GM19238 (cell line): ENCODE measurements around the gene CBFA2T3.
"Not testable (repeated sequence)": the region's sequence is repeated elsewhere in the genome, so short reads cannot be mapped to it uniquely, and the experiment has no call there.

ENCODE experiments used
- DNase-seq: peaks from one replicate; pipeline ENCODE4 v3.0.0; 2011; ENCODE audit warnings: low spot score; ENCODE audit not compliant: insufficient read length

Gene CBFA2T3

DNA sequence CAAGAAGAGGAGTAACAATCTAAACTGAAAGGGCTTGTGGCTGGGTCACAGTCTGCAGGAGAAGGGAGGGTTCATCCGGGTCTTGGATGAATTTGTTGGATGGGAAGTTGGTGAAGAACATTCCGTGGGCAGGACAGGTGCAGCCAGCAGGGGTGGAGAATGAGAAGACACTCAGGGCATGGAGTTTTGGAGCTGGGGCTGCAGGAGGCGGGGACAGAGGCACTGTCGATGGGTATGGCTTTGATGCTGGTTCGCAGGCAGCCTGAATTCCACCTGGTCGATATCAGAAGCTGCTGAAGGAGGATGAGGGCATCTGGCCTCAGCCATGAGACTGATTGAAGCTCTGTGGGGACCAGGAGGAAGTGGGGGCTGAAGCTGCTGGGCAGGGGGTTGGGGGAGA, 36.1 kb upstream of the CBFA2T3 start:
- no peak for DNase-seq

DNA sequence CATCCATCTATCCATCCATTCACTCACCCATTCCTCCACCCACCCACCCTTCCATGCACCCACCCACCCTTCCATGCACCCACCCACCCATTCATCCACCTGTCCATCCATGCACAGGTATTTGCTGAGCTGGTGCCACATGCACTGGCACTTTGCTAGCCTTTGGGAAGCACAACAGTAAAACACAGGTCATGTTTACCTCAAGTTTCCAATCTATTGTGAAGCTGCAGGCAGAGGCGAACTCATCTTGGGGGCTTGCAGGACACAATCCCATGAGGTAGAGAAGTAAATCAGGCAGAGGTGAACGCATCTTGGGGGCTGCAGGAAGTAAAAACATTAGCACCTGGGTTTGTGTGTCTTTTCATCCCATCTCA, 35.6 kb upstream of the CBFA2T3 start:
- no peak for DNase-seq

DNA sequence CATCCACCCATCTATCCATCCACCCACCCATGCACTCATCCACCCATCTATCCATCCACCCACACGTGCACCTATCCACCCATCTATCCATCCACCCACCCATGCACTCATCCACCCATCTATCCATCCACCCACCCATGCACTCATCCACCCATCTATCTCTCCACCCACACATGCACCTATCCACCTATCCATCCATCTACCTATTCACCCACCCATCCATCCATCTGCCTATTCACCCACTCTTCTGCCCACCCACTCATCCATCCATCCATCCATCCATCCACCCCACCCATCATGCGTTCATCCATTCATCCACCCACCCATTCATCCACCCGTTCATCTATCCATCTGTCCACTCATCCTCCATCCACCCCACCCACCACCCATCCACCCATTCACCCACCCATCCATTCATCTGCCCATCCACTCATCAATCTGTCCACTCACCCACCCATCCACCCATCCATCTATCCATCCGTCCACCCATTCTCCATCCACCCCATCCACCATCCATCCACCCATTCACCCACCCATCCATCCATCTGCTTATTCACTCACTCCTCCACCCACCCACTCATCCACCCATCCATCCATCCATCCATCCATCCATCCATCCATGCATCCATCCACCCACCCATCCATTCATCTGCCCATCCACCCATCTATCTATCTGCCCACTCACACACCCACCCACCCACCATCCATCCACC, 35.1 kb upstream of the CBFA2T3 start:
- no peak for DNase-seq

DNA sequence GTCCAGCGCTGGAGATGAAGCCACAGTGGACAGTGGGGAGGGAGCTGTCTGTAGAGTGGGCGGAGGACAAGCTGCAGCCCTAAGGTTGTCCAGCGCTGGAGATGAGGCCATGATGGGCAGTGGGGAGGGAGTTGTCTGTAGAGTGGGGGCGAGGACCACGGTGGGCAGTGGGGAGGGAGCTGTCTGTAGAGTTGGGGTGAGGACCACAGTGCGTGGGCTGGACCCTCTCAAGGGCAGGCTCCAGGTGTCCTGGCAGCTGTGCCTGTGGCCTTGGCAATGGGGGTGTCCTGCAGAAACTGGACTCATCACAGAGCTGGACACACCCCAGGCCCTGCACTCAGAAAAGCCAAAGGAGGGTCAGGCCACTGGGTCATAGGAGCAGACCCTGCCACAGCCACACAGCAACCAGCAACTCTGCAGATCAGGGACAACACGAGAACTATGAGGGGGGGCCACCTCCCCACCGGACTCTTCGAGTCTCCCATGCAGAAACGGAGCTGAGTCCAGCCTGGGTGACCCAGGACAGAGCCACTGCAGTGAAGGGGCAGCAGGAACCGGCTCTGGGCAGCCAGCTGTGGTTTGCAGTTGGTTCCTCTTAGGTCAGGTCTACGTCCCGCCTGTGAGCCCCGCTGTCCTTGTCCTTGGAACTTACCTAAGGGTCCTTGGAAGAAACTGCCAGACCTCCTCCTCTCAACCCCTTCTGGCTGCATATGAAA, 33.4 kb upstream of the CBFA2T3 start:
- DNase-seq = no peak

DNA sequence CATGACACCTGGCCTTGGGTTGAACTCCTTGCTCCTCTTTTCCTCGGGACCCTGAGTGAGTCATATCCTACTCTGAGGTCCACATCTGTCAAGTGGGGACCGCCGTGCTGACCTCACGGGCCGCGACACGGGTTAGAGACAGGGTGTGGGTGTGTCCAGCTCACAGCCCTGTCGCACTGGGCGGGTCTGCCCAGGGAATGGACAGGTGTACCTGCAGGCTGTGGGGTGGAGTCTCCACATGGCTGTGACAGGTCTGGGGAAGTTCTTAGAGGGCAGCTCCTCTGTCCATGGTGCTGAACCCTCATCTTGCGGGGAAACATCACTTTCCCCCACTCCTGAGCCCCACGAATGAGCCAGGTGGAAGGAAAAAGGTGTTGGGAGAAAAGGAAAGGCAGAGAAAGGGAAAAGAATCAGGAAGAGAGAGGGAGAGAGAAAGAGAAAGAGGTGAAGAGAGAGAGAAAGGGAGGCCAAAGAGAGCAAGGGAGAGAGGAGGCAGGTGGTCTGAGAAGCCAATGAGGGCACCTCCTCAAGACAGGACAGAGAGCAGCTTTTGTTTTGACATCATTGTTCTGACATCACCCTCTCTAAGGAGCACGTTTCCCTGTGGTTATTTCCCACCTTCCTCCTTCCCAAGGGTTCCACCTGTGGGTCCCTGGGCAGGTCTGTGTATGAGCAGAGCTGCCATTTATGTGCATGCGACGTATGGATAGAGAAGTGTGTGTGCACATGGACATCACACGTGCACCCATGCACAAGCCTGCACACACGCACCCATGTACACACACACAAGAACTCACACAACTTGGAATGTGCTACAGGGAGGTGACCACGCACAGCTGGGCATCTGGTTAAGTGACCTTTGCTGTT, 32.6 kb upstream of the CBFA2T3 start:
- DNase-seq = no peak

DNA sequence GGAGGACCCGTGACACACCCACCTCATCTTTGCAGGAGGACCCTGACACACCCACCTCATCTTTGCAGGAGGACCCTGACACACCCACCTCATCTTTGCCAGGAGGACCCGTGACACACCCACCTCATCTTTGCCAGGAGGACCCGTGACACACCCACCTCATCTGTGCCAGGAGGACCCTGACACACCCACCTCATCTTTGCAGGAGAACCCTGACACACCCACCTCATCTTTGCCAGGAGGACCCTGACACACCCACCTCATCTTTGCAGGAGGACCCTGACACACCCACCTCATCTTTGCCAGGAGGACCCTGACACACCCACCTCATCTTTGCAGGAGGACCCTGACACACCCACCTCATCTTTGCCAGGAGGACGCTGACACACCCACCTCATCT, 31.8 kb upstream of the CBFA2T3 start:
- DNase-seq = not testable (repeated sequence)

DNA sequence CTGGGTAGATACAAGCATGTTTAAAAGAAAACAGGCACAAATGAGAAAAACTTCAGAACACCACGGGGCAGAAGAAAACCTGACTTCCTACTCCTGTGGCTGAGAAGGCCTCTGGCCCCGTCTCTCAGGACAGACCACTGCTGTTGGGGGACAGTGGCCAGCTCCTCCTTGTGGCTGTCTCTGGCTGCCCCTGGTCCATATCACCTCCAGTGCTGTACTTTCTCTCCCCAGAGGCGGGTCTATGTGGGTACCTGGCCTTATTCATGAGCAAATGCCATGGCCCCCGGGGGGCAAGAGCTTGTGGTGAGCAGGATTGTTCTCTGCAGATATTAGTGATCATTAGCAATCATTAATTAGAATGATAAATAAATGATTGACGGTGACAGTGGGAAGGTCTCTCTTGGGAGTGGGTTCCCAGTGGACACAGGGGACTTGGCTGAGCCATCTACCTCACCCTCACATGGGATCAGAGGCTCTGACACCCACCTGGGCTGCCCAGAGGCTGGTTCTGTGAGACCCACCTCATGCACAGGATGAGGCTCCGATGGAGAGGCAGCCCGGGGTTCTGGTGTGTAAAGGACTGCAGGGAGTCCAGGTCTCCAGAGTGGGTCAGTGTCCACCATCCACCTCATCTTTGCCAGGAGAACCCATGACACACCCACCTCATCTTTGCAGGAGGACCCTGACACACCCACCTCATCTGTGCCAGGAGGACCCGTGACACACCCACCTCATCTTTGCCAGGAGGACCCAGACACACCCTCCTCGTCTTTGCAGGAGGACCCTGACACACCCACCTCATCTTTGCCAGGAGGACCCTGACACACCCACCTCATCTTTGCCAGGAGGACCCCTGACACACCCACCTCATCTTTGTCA, 30.6 kb upstream of the CBFA2T3 start:
- no peak for DNase-seq

DNA sequence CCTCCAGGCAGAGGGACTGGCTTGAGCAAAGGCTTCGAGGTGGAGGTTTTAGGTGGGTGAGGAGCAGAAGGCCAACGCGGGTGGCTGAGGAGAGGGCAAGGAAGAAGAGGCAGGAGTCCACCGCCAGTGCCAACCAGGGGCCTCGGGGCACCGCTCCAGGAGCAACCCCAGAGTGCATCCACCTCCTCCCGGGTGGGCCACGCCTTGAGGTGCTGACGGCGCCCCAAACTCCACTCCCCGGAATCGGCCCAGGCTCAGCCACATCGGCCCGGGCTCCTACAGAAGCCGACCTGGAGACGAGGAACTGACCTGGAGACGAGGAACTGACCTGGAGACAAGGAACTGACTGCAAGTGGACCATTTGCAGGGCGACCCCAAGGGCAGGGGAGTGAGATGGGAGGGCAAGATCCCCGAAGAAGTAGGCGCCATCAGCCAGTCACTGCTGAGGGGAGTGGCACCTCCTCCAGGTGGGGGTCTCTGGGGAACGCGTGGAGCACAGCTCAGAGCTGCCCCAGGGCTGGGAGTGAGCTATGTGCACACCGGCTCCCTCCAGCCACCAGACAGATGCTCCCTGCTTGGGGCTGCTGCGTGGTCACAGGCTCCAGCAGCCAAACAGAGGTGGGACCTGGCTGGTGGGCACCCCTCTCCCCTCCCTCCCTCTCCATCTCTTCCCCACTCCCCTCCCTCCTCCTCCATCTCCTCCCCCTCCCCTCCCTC, 29.2 kb upstream of the CBFA2T3 start:
- DNase-seq = no peak

DNA sequence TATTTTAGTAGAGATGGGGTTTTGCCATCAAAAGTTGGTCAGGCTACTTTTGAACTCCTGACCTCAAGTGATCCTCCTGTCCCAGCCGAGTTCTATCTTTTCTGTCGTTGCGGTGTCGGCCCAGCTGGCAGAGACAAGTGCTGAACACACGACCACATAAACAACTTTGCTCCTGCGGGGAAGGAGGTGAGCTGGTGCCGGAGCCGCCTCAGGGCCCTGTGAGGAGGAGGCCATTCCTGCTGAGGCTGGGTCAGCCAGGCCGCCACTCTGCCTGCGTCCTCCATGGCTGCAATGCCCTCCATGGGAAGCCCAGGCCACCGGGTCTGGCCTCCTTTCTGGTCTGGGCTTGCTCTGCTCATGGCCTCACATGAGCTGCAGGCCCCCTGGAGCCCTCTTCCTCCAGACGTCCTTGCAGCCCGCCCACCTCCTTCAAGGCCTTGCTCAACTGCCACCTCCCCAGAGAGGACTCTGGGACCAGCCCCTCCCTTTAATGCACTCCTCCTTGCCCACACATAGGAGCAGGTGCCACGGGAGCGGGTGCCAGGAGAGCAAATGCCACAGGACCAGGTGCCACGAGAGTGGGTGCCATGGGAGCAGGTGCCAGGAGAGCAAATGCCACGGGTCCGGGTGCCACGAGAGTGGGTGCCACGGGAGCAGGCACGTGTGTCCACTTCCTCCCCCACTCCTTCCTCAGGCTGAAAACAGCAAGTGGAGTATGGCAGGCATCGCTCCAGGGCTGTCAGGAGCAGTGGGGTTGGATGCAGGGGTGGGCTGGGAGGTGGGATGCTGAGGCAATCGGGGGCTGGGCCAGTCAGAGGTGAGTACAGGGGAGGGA, 28.4 kb upstream of the CBFA2T3 start:
- no peak for DNase-seq

DNA sequence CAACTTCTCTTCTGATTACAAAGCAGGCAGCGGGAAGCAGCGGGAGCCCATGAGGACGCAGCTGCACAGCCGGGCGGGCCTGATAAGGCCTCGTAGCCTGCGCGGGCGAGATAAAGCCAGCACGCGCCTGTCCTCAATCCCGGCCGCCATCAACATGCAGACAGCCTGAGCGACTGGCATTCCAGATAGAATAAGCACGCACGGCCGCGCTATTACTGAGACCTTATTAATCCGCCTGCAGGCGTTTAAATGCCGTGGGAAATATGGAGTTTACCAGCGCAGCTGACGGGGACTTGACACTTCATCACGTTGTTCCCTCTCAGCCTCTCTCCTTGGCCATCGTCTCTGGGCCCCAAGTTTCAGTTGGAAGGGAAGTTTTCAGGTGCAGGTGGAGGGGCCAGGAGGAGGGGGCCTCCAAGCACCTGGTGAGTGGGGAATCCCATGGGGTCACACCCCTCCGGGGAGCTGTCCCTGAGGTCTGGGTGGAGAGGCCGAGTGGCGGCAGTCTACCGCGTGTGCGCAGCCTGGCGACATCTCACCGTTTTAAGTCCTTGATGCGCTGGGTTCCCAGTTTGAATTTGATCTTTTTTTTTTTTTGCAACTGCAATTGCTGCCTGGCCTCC, 27.3 kb upstream of the CBFA2T3 start:
- DNase-seq = no peak

DNA sequence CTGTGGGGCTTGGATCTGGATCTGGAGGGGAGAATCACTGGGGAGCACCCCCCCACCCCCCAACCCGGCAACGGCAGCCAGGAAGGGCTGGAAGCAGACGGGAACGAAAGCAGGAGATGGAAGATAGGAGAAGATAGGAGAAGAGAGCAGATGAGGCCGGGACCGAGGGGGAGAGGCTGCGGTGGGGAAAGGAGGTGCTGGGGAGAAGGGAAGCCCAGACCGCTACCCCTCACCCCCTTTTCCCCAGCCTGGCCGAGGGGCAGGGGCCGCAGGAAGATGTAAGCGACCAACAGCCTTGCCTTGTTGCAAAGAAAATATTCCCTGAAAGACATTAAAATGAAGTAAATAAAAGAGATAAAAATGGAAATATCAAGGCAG, 26.8 kb upstream of the CBFA2T3 start:
- no peak for DNase-seq

DNA sequence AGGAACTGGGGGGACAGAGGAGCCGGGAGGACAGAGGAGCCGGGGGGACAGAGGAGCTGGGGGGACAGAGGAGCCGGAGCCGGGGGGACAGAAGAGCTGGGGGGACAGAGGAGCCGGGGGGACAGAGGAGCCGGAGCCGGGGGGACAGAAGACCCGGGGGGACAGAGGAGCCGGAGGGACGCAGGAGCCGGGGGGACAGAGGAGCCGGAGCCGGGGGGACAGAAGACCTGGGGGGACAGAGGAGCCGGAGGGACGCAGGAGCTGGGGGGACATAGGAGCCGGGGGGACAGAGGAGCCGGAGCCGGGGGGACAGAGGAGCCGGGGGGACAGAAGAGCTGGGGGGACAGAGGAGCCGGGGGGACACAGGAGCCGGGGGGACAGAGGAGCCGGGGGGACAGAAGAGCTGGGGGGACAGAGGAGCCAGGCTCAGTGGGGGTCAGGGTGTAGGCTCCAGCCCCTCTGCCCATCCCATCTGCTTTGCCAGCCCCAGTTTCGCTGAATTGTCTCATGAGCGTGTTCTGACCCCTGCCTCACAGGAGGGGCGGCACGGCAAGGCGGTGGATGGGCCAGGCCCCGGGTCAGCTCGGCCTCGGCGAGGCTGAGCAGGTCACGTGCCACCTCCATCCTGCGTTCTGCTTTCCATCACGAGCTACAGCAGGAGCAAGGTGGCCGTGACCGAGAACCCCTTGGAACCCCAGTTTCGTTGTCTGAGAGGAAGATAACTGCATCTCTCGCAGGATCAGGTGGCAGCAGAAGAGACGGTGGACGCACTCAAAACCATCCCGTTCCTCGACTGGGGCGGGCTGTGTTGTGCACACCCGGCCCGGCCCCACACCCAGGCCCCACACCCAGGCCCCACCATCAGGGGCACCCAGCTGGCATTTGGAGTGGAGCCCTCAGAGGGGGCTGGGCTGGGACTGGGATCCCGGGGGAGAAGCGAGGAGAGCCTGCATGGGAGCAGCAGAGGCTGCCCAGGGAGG, 26.1 kb upstream of the CBFA2T3 start:
- DNase-seq = no peak

DNA sequence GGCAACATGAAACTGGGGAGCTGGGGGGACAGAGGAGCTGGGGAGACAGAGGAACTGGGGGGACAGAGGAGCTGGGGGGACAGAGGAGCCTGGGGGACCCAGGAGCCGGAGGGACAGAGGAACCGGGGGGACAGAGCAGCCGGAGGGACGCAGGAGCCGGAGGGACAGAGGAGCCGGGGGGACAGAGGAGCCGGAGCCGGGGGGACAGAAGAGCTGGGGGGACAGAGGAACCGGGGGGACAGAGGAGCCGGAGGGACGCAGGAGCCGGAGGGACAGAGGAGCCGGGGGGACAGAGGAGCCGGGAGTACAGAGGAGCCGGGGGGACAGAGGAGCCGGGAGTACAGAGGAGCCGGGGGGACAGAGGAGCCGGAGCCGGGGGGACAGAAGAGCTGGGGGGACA, 25.1 kb upstream of the CBFA2T3 start:
- not testable (repeated sequence) for DNase-seq

DNA sequence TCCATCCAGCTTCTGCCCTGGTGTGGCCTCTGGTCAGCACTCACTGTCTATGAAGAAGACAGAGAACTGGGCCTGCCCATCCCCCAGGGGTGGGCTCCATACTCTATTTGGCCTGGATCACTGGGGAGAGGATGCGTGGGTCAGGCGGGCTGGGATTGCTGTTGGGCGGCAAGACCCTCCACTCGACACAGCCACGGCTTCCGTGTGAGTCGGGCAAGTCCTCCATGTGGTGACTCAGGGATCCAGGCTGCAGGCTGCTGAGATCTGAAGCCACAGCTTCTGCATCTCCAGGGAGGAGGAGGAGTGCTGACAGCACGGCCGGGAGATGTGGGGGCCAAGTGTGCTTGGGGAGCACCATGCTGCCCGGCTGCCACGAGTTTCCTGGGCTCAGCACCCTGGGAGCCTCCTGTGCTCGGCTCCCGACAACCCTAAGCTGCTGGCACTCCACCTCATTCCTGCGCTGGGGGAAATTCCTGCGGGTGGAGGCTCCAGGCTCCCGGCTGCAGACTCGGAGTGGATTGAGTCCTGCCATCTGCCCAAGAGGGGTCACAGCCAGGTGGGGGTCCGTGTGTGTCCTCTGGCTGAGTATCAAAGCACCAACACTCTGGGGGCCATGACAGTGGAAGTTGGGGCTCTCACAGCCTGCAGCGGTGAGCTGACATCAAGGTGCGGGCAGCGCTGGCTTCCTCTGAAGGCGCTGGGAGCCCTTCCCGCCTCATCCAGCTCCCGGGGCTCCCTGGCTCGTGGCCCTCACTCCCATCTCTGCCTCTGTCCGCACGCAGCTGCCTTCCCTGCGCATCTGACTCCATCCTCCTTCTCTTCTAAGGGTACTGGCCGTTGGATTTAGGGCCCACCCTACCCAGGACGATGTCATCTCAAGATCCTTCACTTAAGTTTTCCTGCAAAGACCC, 24.4 kb upstream of the CBFA2T3 start:
- no peak for DNase-seq

DNA sequence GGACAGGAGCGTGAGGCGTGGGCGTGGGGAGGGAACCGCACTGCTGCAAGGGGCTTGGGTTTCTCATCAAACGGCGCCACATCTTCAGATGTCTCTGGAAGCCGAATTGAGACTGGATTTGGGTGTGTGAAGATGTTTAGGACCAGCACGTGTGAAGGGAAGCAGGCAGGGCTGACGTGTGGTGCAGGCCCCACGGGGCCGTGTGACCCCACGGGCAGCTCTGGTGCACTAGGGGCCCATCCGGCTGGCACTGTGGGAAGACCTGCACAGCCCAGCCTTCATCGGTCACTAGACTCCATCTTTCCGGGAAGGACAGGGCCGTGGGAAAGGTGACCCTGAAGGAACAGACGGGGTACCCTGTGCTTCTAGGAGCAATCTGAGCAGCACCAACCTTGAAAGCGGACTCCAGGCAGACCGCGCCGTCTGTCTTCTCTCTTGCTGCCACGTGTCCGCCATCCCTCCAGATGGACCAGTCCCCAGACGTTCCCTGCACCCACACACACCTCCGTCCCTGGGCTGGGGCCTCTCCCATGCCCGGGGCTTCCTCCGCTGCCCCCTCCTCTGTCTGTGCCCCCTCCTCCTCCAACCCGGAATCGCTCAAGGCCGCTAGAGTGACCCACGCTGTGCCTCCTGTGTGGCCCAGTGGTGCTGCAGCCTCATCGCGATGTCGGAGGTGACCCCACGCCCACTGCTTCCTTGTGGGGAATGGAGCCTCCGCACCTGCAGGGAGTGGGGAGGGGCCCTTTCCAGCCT, 23.4 kb upstream of the CBFA2T3 start:
- no peak for DNase-seq

DNA sequence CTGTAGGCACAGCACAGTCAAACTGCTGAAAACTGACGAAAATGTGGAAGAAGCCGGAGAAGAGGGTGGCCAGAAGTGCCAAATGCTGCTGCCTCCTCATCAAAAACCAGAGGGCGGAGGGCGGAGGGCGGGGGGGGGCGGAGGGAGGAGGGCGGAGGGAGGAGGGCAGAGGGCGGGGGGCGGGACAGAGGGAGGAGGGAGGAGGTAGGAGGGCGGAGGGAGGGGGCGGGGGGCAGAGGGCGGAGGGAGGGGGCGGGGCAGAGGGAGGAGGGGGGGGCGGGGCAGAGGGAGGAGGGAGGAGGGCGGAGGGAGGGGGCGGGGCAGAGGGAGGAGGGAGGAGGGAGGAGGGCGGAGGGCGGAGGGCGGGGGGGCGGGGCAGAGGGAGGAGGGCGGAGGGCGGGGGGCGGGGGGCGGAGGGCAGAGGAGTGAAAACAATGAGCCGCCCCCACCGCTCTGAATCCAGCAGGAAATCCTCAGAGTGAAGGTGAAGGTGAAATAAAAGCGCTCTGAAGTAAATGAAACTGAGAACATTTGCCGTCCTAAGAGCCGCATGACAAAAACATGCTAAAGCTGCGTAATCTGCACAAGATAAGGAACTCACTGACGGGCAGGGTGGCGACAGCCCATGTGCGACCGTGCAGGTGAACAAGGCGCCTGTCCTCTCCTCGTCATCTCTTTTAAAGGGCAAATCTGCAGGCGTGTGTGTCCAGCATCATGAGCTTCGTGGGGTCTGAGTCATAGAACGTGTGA, 22.6 kb upstream of the CBFA2T3 start:
- DNase-seq = no peak
